ENCODE measurements around the gene VCAN. TPM values are rescaled to one million over a fixed set of nuclear protein-coding genes. Genes with fewer than 3 reads are reported as not detected.

Gene VCAN
- total RNA-seq, 6 experiments from 2014 or later: 18.8 to 25.5 (median 22.5) TPM

GRCh38 chr5:83568186-83568585, 96.6 kb downstream of the VCAN start:
- peaks cover 23% of the 10 kb centered on the region for H3K4me1 Mint-ChIP-seq (ENCODE audit: low read depth)
- H3K36me3 Mint-ChIP-seq (ENCODE audit: low read depth): peaks cover 11% of the 10 kb centered on the region
- H3K27me3 Mint-ChIP-seq (ENCODE audit: insufficient read depth): peaks cover 2% of the 10 kb centered on the region; the same call in 1 of the 2 replicates
- peak overlapping the region; percentile 27; the same call in 1 of the 2 replicates for H3K27ac Mint-ChIP-seq
- 0 out of 2 replicates have a peak, but pooled peaks cover 7% of the 10 kb centered on the region for H3K9me3 Mint-ChIP-seq
- TF ChIP-seq CTCF (IDR thresholded peaks at IDR 0.05): no peak
- H3K4me3 Mint-ChIP-seq: peak overlapping the region; percentile 45
- DNase-seq: peak; percentile 83

- H3K4me3 Mint-ChIP-seq: no peak overlapping the region
- no peak for TF ChIP-seq CTCF (IDR thresholded peaks at IDR 0.05)
These were observed 99.4 kb downstream of the VCAN start for GRCh38 chr5:83570916-83571315.

GRCh38 chr5:83572271-83572670, 100.7 kb downstream of the VCAN start:
- Mint-ChIP-seq H3K9me3 (peaks cover 11% of the 10 kb centered on the region), H3K4me3 (no peak overlapping the region), H3K4me1 (ENCODE audit: low read depth) (peaks cover 35% of the 10 kb centered on the region), H3K36me3 (ENCODE audit: low read depth) (peaks cover 24% of the 10 kb centered on the region), H3K27me3 (ENCODE audit: insufficient read depth) (peaks cover 2% of the 10 kb centered on the region; the same call in 1 of the 2 replicates), H3K27ac (no peak overlapping the region)
- TF ChIP-seq CTCF (IDR thresholded peaks at IDR 0.05): no peak
- DNase-seq: no peak

More at GRCh38 chr5:83570916-83571315, 99.4 kb downstream of the VCAN start:
- Mint-ChIP-seq H3K4me1 (ENCODE audit: low read depth) (peaks cover 23% of the 10 kb centered on the region), H3K27ac (no peak overlapping the region), H3K27me3 (ENCODE audit: insufficient read depth) (peaks cover 2% of the 10 kb centered on the region; the same call in 1 of the 2 replicates), H3K9me3 (0 out of 2 replicates have a peak, but pooled peaks cover 7% of the 10 kb centered on the region), H3K36me3 (ENCODE audit: low read depth) (peaks cover 18% of the 10 kb centered on the region)
- no peak for DNase-seq

GRCh38 chr5:83576341-83576740, 104.8 kb downstream of the VCAN start:
- Mint-ChIP-seq H3K9me3 (peaks cover 17% of the 10 kb centered on the region), H3K27me3 (ENCODE audit: insufficient read depth) (no peaks in the 10 kb centered on the region; the same call in 1 of the 2 replicates), H3K27ac (no peak overlapping the region), H3K4me3 (no peak overlapping the region), H3K36me3 (ENCODE audit: low read depth) (peaks cover 32% of the 10 kb centered on the region), H3K4me1 (ENCODE audit: low read depth) (peaks cover 15% of the 10 kb centered on the region)
- no peak for TF ChIP-seq CTCF (IDR thresholded peaks at IDR 0.05)
- DNase-seq: no peak

GRCh38 chr5:83577036-83577636, 105.6 kb downstream of the VCAN start:
- Mint-ChIP-seq H3K4me1 (ENCODE audit: low read depth) (peaks cover 15% of the 10 kb centered on the region), H3K27ac (no peak overlapping the region), H3K27me3 (ENCODE audit: insufficient read depth) (no peaks in the 10 kb centered on the region; the same call in 1 of the 2 replicates), H3K9me3 (peaks cover 17% of the 10 kb centered on the region), H3K4me3 (no peak overlapping the region), H3K36me3 (ENCODE audit: low read depth) (peaks cover 31% of the 10 kb centered on the region)
- no peak for DNase-seq
- no peak for TF ChIP-seq CTCF (IDR thresholded peaks at IDR 0.05)
